Astrocyte (in vitro differentiated cells and primary cell): ENCODE data around the gene ASB2. TPM values are rescaled to one million over a fixed set of nuclear protein-coding genes. Genes with fewer than 3 reads are reported as not detected.

Experiments used
- DNase-seq: peaks from one replicate; pipeline ENCODE4 v3.0.0-alpha.2; 2010; ENCODE audit warnings: low read depth
- FAIRE-seq: peaks from 2 replicates; lab custom pipeline; 2011; peaks lifted over from hg19 to GRCh38; lab: Jason Lieb, UNC
- H2AFZ ChIP-seq: 2 replicates; pipeline ENCODE4 v1.6.0; 2012; ENCODE audit warnings: low read depth, low read length, inconsistent platforms
- H3K27ac ChIP-seq: 2 replicates; pipeline ENCODE4 v1.5.1; 2011; ENCODE audit warnings: low read depth, low read length, inconsistent platforms
- H3K27me3 ChIP-seq: 2 replicates; pipeline ENCODE4 v1.6.0; 2011; ENCODE audit warnings: low read length, inconsistent platforms; ENCODE audit not compliant: insufficient read depth
- H3K36me3 ChIP-seq: 2 replicates; pipeline ENCODE4 v1.5.1; 2011; ENCODE audit warnings: low read length, inconsistent platforms; ENCODE audit not compliant: insufficient read depth
- H3K4me1 ChIP-seq: 2 replicates; pipeline ENCODE4 v1.5.1; 2011; ENCODE audit warnings: low read length, inconsistent platforms; ENCODE audit not compliant: insufficient read depth
- H3K4me2 ChIP-seq: 2 replicates; pipeline ENCODE4 v1.6.0; 2012; ENCODE audit warnings: low read length, inconsistent platforms
- H3K4me3 ChIP-seq: 2 replicates; pipeline ENCODE4 v1.5.1; 2011; ENCODE audit warnings: low read depth, mild to moderate bottlenecking, low read length, inconsistent platforms; ENCODE audit not compliant: insufficient read depth
- H3K79me2 ChIP-seq: 2 replicates; pipeline ENCODE4 v1.6.0; 2012; ENCODE audit warnings: mild to moderate bottlenecking, low read length, inconsistent platforms; ENCODE audit not compliant: insufficient read depth
- H3K9ac ChIP-seq: 2 replicates; pipeline ENCODE4 v1.6.0; 2012; ENCODE audit warnings: mild to moderate bottlenecking, low read length, inconsistent platforms
- H3K9me3 ChIP-seq: 2 replicates; pipeline ENCODE4 v1.5.1; 2012; ENCODE audit warnings: low read depth, mild to moderate bottlenecking, low read length, inconsistent platforms; ENCODE audit not compliant: insufficient read depth
- H4K20me1 ChIP-seq: 2 replicates; pipeline ENCODE4 v1.6.0; 2012; ENCODE audit warnings: low read length, inconsistent platforms; ENCODE audit not compliant: insufficient read depth
- H3K27ac Mint-ChIP-seq: one replicate; pipeline ENCODE4 v1.8.0; 2021; ENCODE audit warnings: mild to moderate bottlenecking, mixed read lengths; ENCODE audit not compliant: unreplicated experiment
- H3K27me3 Mint-ChIP-seq: one replicate; pipeline ENCODE4 v1.8.0; 2021; ENCODE audit warnings: low read depth, mixed read lengths; ENCODE audit not compliant: unreplicated experiment
- H3K36me3 Mint-ChIP-seq: one replicate; pipeline ENCODE4 v1.8.0; 2021; ENCODE audit warnings: low read depth, mixed read lengths; ENCODE audit not compliant: unreplicated experiment
- H3K4me1 Mint-ChIP-seq: one replicate; pipeline ENCODE4 v1.8.0; 2021; ENCODE audit warnings: low read depth, mixed read lengths; ENCODE audit not compliant: unreplicated experiment
- H3K4me3 Mint-ChIP-seq: one replicate; pipeline ENCODE4 v1.8.0; 2021; ENCODE audit warnings: mild to moderate bottlenecking, moderate library complexity, mixed read lengths; ENCODE audit not compliant: unreplicated experiment
- H3K9me3 Mint-ChIP-seq: one replicate; pipeline ENCODE4 v1.8.0; 2021; ENCODE audit warnings: mild to moderate bottlenecking, mixed read lengths; ENCODE audit not compliant: unreplicated experiment
- CTCF ChIP-seq: IDR thresholded peaks from 2 replicates; pipeline ENCODE4 v1.5.1; 2011; ENCODE audit warnings: low read depth, mild to moderate bottlenecking, inconsistent platforms, low read length, moderate library complexity; ENCODE audit not compliant: insufficient read depth
- EZH2 ChIP-seq: IDR thresholded peaks from 2 replicates; pipeline ENCODE4 v1.6.1; 2012; ENCODE audit warnings: mild to moderate bottlenecking, low read length, inconsistent platforms; ENCODE audit not compliant: insufficient read depth
- total RNA-seq: library from RNA; stranded (reverse); gene quantifications from 2 replicates; pipeline ENCODE4 v1.2.1, GENCODE V29; 2021

Gene ASB2
- total RNA-seq, 1 donor from 2014 or later = 0.25 TPM

- no peak for TF ChIP-seq EZH2
- no peak for TF ChIP-seq CTCF
- no peak overlapping the region for H3K9ac ChIP-seq
- no peaks in the 10 kb centered on the region for H4K20me1 ChIP-seq
- H3K4me3 Mint-ChIP-seq = no peak overlapping the region
- peaks cover 5% of the 10 kb centered on the region for H3K9me3 Mint-ChIP-seq
- no peak overlapping the region for H3K4me2 ChIP-seq
- no peak overlapping the region for H3K27ac ChIP-seq
- no peak overlapping the region for H3K4me3 ChIP-seq
- H3K27me3 ChIP-seq = peaks cover 14% of the 10 kb centered on the region
- H3K4me1 Mint-ChIP-seq = peaks cover 8% of the 10 kb centered on the region
- no peaks in the 10 kb centered on the region for H3K36me3 Mint-ChIP-seq
- H3K4me1 ChIP-seq = peaks cover 9% of the 10 kb centered on the region
- no peak overlapping the region for H3K27ac Mint-ChIP-seq
- no peaks in the 10 kb centered on the region for H3K79me2 ChIP-seq
- no peaks in the 10 kb centered on the region for H3K9me3 ChIP-seq
- no peak for FAIRE-seq
- no peak for DNase-seq
- H3K27me3 Mint-ChIP-seq = peaks cover 35% of the 10 kb centered on the region
- H3K36me3 ChIP-seq = no peaks in the 10 kb centered on the region
- H2AFZ ChIP-seq = no peak overlapping the region
These were observed 43.0 kb upstream of the ASB2 start for GRCh38 chr14:94019329-94019728.

GRCh38 chr14:94018308-94018707 lies 41.9 kb upstream of the ASB2 start:
- no peaks in the 10 kb centered on the region for H4K20me1 ChIP-seq
- H3K9ac ChIP-seq = no peak overlapping the region
- TF ChIP-seq EZH2 = no peak
- TF ChIP-seq CTCF = no peak
- no peak for DNase-seq
- no peak overlapping the region for H2AFZ ChIP-seq
- FAIRE-seq = no peak
- no peaks in the 10 kb centered on the region for H3K9me3 ChIP-seq
- Mint-ChIP-seq H3K36me3 (no peaks in the 10 kb centered on the region), H3K27me3 (peaks cover 31% of the 10 kb centered on the region), H3K4me1 (peaks cover 8% of the 10 kb centered on the region), H3K9me3 (peaks cover 5% of the 10 kb centered on the region), H3K27ac (no peak overlapping the region), H3K4me3 (no peak overlapping the region)
- H3K4me1 ChIP-seq = peaks cover 9% of the 10 kb centered on the region
- no peak overlapping the region for H3K4me2 ChIP-seq
- H3K36me3 ChIP-seq = no peaks in the 10 kb centered on the region
- H3K27me3 ChIP-seq = peaks cover 16% of the 10 kb centered on the region
- H3K27ac ChIP-seq = no peak overlapping the region
- H3K4me3 ChIP-seq = no peak overlapping the region
- no peaks in the 10 kb centered on the region for H3K79me2 ChIP-seq

- no peaks in the 10 kb centered on the region for H3K36me3 Mint-ChIP-seq
- peaks cover 11% of the 10 kb centered on the region for H3K4me1 Mint-ChIP-seq
- TF ChIP-seq EZH2 = no peak
- no peak for TF ChIP-seq CTCF
- no peak overlapping the region for H3K27ac Mint-ChIP-seq
- H3K27me3 ChIP-seq = peaks cover 16% of the 10 kb centered on the region
- no peak overlapping the region for H2AFZ ChIP-seq
- no peaks in the 10 kb centered on the region for H3K79me2 ChIP-seq
- peaks cover 4% of the 10 kb centered on the region for H3K4me1 ChIP-seq
- no peaks in the 10 kb centered on the region for H3K36me3 ChIP-seq
- peaks cover 31% of the 10 kb centered on the region for H3K27me3 Mint-ChIP-seq
- peaks cover 5% of the 10 kb centered on the region for H3K9me3 Mint-ChIP-seq
- H3K9ac ChIP-seq = no peak overlapping the region
- no peaks in the 10 kb centered on the region for H3K9me3 ChIP-seq
- H3K4me2 ChIP-seq = no peak overlapping the region
- no peak overlapping the region for H3K4me3 Mint-ChIP-seq
- no peak for DNase-seq
- H3K27ac ChIP-seq = no peak overlapping the region
- FAIRE-seq = no peak
- no peak overlapping the region for H3K4me3 ChIP-seq
- H4K20me1 ChIP-seq = no peaks in the 10 kb centered on the region
These were observed 40.1 kb upstream of the ASB2 start for GRCh38 chr14:94016446-94016976.
